Measurements from ENCODE around the gene PGA3. TPM values are rescaled to one million over a fixed set of nuclear protein-coding genes. Genes with fewer than 3 reads are reported as not detected.

PGA3 gene
- total RNA-seq, 1 donor from 2014 or later = 1.3 TPM

DNA sequence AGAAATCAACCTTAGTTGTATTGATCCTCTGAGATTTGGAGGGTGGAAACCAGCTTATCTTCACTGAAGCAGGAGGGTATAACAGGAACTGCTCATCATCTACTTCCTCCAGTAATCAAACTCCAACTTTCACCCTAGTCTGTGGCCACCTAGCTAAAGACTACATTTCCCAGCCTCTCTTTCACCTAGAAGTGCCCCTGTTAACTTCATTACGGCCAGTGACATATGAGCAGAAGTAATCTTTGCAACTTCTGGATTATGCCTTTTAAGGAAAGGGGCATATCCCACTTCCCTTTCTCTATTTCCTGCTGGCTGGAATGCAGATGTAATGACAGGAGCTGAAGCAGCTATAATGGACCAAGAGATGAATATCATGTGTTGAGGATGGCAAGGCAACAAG lies 34.5 kb upstream of the PGA3 start:
- DNase-seq (ENCODE audit: extremely low spot score, unreplicated experiment) = no peak
- no peaks in the 10 kb centered on the region for H3K4me1 Mint-ChIP-seq (ENCODE audit: unreplicated experiment)
- TF ChIP-seq, protein P1, sequence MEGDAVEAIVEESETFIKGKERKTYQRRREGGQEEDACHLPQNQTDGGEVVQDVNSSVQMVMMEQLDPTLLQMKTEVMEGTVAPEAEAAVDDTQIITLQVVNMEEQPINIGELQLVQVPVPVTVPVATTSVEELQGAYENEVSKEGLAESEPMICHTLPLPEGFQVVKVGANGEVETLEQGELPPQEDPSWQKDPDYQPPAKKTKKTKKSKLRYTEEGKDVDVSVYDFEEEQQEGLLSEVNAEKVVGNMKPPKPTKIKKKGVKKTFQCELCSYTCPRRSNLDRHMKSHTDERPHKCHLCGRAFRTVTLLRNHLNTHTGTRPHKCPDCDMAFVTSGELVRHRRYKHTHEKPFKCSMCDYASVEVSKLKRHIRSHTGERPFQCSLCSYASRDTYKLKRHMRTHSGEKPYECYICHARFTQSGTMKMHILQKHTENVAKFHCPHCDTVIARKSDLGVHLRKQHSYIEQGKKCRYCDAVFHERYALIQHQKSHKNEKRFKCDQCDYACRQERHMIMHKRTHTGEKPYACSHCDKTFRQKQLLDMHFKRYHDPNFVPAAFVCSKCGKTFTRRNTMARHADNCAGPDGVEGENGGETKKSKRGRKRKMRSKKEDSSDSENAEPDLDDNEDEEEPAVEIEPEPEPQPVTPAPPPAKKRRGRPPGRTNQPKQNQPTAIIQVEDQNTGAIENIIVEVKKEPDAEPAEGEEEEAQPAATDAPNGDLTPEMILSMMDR (conservative IDR thresholded peaks at IDR 0.05) = no peak
- no peaks in the 10 kb centered on the region for H3K9me3 Mint-ChIP-seq
- H3K36me3 Mint-ChIP-seq = no peaks in the 10 kb centered on the region
- H3K27ac Mint-ChIP-seq = no peak overlapping the region
- no peak overlapping the region for H3K4me3 Mint-ChIP-seq
- H3K27me3 Mint-ChIP-seq = no peaks in the 10 kb centered on the region

DNA sequence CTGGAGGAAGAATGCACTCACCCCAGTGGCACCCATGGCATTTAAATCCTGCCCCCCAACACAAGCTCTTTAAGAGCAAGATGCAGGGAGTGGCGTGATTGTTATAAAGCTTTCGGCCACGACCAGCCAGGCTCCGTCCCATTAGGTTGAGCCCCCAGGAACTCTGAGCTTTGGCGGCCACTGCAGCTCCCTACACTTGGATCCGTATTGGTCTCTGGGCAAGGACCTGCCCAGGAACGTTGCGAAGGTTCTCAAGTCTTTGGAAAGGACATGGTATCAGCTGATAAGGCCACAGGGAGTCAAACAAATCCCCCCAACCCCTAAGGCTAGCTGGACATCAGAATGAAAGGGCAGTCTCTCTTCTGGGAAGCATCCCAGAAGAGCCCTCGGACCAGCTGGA lies 32.7 kb upstream of the PGA3 start:
- no peak overlapping the region for H3K27ac Mint-ChIP-seq
- no peak for DNase-seq (ENCODE audit: extremely low spot score, unreplicated experiment)

DNA sequence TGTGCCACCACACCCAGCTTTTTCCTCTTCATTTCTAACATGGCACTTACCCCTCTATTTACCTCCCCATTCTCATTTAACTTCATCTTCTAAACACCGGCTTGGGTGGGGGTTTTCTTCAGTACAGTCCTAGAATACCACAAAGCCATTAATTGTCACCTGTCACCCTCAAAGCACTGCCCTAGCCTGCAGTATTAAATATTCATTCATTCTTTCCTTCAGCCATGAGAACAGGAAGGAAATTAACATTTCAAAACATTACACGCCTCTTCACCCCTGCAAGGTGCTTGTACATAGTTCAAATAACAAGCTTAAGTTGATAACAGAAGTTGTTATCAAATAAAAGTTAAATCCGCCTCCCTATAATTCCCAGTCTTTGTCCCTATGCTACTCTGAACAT lies 31.4 kb upstream of the PGA3 start:
- TF ChIP-seq, protein P1 (conservative IDR thresholded peaks at IDR 0.05) = no peak
- H3K4me3 Mint-ChIP-seq = no peak overlapping the region
- no peak for DNase-seq (ENCODE audit: extremely low spot score, unreplicated experiment)
- H3K4me1 Mint-ChIP-seq (ENCODE audit: unreplicated experiment) = no peaks in the 10 kb centered on the region
- H3K27ac Mint-ChIP-seq = no peak overlapping the region
- H3K27me3 Mint-ChIP-seq = peaks cover 7% of the 10 kb centered on the region
- no peaks in the 10 kb centered on the region for H3K9me3 Mint-ChIP-seq
- H3K36me3 Mint-ChIP-seq = no peaks in the 10 kb centered on the region

More for the DNA sequence above, 32.7 kb upstream of the PGA3 start:
- Mint-ChIP-seq H3K36me3 (no peaks in the 10 kb centered on the region), H3K4me3 (no peak overlapping the region), H3K9me3 (no peaks in the 10 kb centered on the region), H3K4me1 (ENCODE audit: unreplicated experiment) (no peaks in the 10 kb centered on the region), H3K27me3 (peaks cover 4% of the 10 kb centered on the region)
- TF ChIP-seq, protein P1 (conservative IDR thresholded peaks at IDR 0.05) = no peak

DNA sequence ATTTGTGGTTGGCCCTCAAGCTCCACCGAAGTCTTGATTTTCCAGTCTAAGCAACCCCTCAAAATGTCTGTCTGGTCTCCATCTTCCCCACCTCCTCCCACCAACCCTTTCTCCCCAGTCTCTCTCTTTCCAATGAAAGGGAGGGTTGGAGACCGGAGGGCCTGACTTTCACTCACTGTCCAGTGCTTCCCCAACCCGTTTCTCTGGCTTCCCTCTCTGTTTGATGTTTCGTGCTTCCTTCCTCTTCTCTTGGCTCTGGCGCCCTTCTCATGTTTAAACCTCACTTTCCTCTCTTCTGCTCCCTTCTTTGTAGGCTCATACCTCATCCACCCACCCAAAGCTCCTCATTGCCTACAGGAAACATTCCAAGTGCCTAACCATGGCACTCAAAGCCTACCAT lies 31.0 kb upstream of the PGA3 start:
- H3K27ac Mint-ChIP-seq = no peak overlapping the region
- no peaks in the 10 kb centered on the region for H3K36me3 Mint-ChIP-seq
- DNase-seq (ENCODE audit: extremely low spot score, unreplicated experiment) = no peak
- no peaks in the 10 kb centered on the region for H3K9me3 Mint-ChIP-seq
- TF ChIP-seq, protein P1 (conservative IDR thresholded peaks at IDR 0.05) = no peak
- no peak overlapping the region for H3K4me3 Mint-ChIP-seq
- no peaks in the 10 kb centered on the region for H3K4me1 Mint-ChIP-seq (ENCODE audit: unreplicated experiment)
- H3K27me3 Mint-ChIP-seq = peaks cover 7% of the 10 kb centered on the region

DNA sequence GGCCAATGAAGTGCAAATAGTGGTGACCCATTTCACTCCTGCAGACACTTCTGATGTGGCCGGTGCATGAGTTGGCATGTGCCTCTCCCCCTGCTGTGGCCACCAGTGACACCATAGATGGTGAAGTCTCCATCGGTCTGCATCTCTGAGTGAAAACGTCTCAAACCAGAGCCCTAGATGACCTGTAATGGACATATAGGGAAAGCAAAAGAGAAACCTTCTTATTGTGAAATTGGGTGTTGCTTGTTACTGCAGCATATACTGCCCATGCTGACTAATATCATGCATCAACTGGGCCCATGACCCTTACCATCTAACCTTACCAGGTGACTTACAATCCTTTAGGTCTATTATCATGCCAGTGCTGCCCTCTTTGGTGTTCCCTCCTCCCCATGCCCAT lies 30.4 kb upstream of the PGA3 start:
- Mint-ChIP-seq H3K4me3 (no peak overlapping the region), H3K27me3 (peaks cover 7% of the 10 kb centered on the region), H3K36me3 (no peaks in the 10 kb centered on the region), H3K9me3 (no peaks in the 10 kb centered on the region), H3K27ac (no peak overlapping the region), H3K4me1 (ENCODE audit: unreplicated experiment) (no peaks in the 10 kb centered on the region)
- DNase-seq (ENCODE audit: extremely low spot score, unreplicated experiment) = no peak
- TF ChIP-seq, protein P1 (conservative IDR thresholded peaks at IDR 0.05) = no peak

DNA sequence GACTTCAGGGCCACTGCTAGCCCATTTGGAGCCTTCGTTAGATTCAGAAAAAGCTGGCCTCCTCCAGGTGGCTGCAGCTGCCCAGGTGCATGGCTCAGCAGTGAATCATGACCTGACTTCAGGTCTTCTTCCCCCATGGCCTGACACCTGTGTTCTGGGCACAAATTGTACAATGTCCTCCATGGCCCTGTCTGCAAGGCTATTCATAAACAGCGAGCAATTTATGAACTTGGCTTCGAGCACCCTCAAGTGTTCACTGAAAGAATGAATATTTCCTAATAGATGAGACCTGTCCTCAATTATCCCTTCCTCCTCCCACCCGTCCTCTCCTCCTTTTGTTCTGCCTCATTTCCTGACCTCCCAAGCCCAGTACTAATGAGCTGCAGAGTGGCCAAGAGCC lies 29.9 kb upstream of the PGA3 start:
- no peak overlapping the region for H3K27ac Mint-ChIP-seq
- H3K27me3 Mint-ChIP-seq = peaks cover 7% of the 10 kb centered on the region
- H3K9me3 Mint-ChIP-seq = no peaks in the 10 kb centered on the region
- H3K36me3 Mint-ChIP-seq = no peaks in the 10 kb centered on the region
- TF ChIP-seq, protein P1 (conservative IDR thresholded peaks at IDR 0.05) = no peak
- no peaks in the 10 kb centered on the region for H3K4me1 Mint-ChIP-seq (ENCODE audit: unreplicated experiment)
- no peak for DNase-seq (ENCODE audit: extremely low spot score, unreplicated experiment)
- H3K4me3 Mint-ChIP-seq = no peak overlapping the region
